PFSK-1 (cell line): ENCODE results near the gene METTL1.

Experiments
- POLR2AphosphoS5 ChIP-seq: IDR thresholded peaks from 2 replicates; pipeline ENCODE4 v1.6.1; 2012; ENCODE audit warnings: low read depth, mild to moderate bottlenecking, control low read depth, low read length, moderate library complexity
- TAF1 ChIP-seq: IDR thresholded peaks from 2 replicates; pipeline ENCODE4 v1.6.1; 2012; ENCODE audit warnings: low read length, control low read depth, borderline replicate concordance; ENCODE audit not compliant: insufficient read depth

DNA sequence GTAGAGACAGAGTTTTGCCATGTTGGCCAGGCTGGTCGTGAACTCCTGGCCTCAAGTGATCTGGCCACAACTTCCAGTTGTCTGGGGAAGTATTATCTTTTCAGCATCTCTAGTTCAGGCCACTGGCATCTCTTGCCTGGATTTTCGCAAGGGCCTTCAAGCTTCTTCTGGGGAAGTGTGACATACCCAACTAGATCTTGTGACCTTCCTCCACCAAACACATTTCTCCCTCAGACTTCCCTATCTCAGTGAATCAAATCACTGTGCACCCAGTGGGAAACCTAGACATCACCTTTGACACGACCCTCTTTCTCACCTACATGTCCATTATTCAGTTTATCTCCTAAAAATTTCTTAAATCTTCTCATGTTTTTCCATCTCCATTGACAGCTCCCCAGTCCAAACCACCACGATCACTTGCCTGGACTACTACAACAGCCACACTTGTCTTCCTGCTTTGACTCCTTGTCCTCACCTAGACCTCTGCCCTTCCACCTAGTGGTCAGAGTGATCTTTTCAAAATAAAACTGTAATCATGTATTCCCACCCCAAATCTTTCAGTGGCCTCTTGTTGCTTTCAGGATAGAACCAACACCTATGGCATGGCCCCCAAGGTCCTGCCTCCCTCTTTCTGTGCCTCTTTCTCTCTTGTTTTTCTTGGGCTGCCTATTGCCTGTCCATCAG lies 3.8 kb upstream of the METTL1 start:
- TF ChIP-seq TAF1 = no peak
- no peak for TF ChIP-seq POLR2AphosphoS5
